WERI-Rb-1 (cell line): ENCODE data around the gene MAB21L1.

ENCODE experiments used
- DNase-seq: peaks from one replicate; pipeline ENCODE4 v3.0.0-alpha.2; 2020
- H3K27ac ChIP-seq: fragments of 250-450 bp; sonication (Bioruptor Pico); 2 replicates; pipeline ENCODE4 v1.5.1; 2020; ENCODE audit warnings: mild to moderate bottlenecking, moderate library complexity
- H3K27me3 ChIP-seq: fragments of 250-450 bp; sonication (Bioruptor Pico); 2 replicates; pipeline ENCODE4 v1.5.1; 2021; ENCODE audit warnings: mild to moderate bottlenecking, low read depth, moderate library complexity; ENCODE audit not compliant: insufficient read depth, severe bottlenecking
- H3K36me3 ChIP-seq: fragments of 250-450 bp; sonication (Bioruptor Pico); 2 replicates; pipeline ENCODE4 v1.5.1; 2020; ENCODE audit warnings: mild to moderate bottlenecking, moderate library complexity
- H3K4me3 ChIP-seq: 2 replicates; pipeline ENCODE4 v1.5.1; 2011; ENCODE audit warnings: low read depth, mild to moderate bottlenecking, control low read depth, low read length
- H3K9me3 ChIP-seq: fragments of 250-450 bp; sonication (Bioruptor Pico); 2 replicates; pipeline ENCODE4 v1.5.1; 2021; ENCODE audit warnings: mild to moderate bottlenecking, moderate library complexity; ENCODE audit not compliant: severe bottlenecking
- CTCF ChIP-seq: IDR thresholded peaks from 2 replicates; pipeline ENCODE4 v1.5.1; 2011; ENCODE audit warnings: low read depth, mild to moderate bottlenecking, control low read depth, inconsistent platforms, low read length

MAB21L1 gene

GRCh38 chr13:35469806-35470525 is 6.5 kb downstream of the MAB21L1 start:
- no peak for TF ChIP-seq CTCF
- Histone ChIP-seq H3K36me3 (peaks cover 32% of the 10 kb centered on the region), H3K27ac (peak overlapping the region; percentile 97), H3K4me3 (peak overlapping the region; percentile 56), H3K27me3 (no peaks in the 10 kb centered on the region), H3K9me3 (no peaks in the 10 kb centered on the region)
- no peak for DNase-seq

GRCh38 chr13:35468195-35468594 is 8.3 kb downstream of the MAB21L1 start:
- Histone ChIP-seq H3K27ac (no peak overlapping the region), H3K9me3 (no peaks in the 10 kb centered on the region), H3K4me3 (no peak overlapping the region), H3K36me3 (peaks cover 16% of the 10 kb centered on the region), H3K27me3 (no peaks in the 10 kb centered on the region)
- TF ChIP-seq CTCF = no peak
- DNase-seq = no peak

- Histone ChIP-seq H3K4me3 (no peak overlapping the region), H3K27me3 (no peaks in the 10 kb centered on the region)
- no peak for TF ChIP-seq CTCF
Observed at GRCh38 chr13:35465371-35465770, 11.1 kb downstream of the MAB21L1 start.

GRCh38 chr13:35460061-35460460 is 16.4 kb downstream of the MAB21L1 start:
- no peak for TF ChIP-seq CTCF
- no peaks in the 10 kb centered on the region for H3K9me3 ChIP-seq
- H3K27ac ChIP-seq = no peak overlapping the region
- H3K27me3 ChIP-seq = no peaks in the 10 kb centered on the region
- no peak for DNase-seq
- no peak overlapping the region for H3K4me3 ChIP-seq
- no peaks in the 10 kb centered on the region for H3K36me3 ChIP-seq

More at GRCh38 chr13:35465371-35465770, 11.1 kb downstream of the MAB21L1 start:
- H3K27ac ChIP-seq = no peak overlapping the region
- DNase-seq = no peak
- no peaks in the 10 kb centered on the region for H3K36me3 ChIP-seq
- no peaks in the 10 kb centered on the region for H3K9me3 ChIP-seq

GRCh38 chr13:35457258-35457657 is 19.2 kb downstream of the MAB21L1 start:
- no peaks in the 10 kb centered on the region for H3K27me3 ChIP-seq
- H3K4me3 ChIP-seq = no peak overlapping the region
- no peak overlapping the region for H3K27ac ChIP-seq
- DNase-seq = no peak
- H3K9me3 ChIP-seq = no peaks in the 10 kb centered on the region
- H3K36me3 ChIP-seq = no peaks in the 10 kb centered on the region
- no peak for TF ChIP-seq CTCF

GRCh38 chr13:35455022-35455421 is 21.5 kb downstream of the MAB21L1 start:
- Histone ChIP-seq H3K9me3 (no peaks in the 10 kb centered on the region), H3K4me3 (no peak overlapping the region), H3K36me3 (no peaks in the 10 kb centered on the region), H3K27me3 (no peaks in the 10 kb centered on the region), H3K27ac (no peak overlapping the region)
- DNase-seq = no peak
- TF ChIP-seq CTCF = no peak
